B cell (primary cell): Measurements from ENCODE around the gene TPH2. TPM values are rescaled to one million over a fixed set of nuclear protein-coding genes. Genes with fewer than 3 reads are reported as not detected.
A peak's percentile ranks its signal among the peaks of the same experiment; 100 is the strongest.

Experiments used
- ATAC-seq: fragments of 200-7000 bp; cut with Tn5 transposase; one replicate; pipeline ENCODE4 v1.10.0; 2021; ENCODE audit warnings: low read depth, mild to moderate bottlenecking, moderate number of reproducible peaks, moderate library complexity
- CTCF ChIA-PET: fragments of 350-600 bp; sonication (Branson Sonifier 250); formaldehyde crosslinking; loops from one replicate; lab custom pipeline; 2021; ENCODE audit warnings: antibody characterized with exemption, inconsistent platforms; lab: Charles Lee
- POLR2A ChIA-PET: fragments of 350-600 bp; sonication (Branson Sonifier 250); formaldehyde crosslinking; loops from one replicate; lab custom pipeline; 2021; ENCODE audit warnings: antibody characterized with exemption; lab: Charles Lee
- DNase-seq: peaks from one replicate; pipeline ENCODE4 v3.0.0; 2013
- H2AFZ ChIP-seq: 2 replicates; pipeline ENCODE4 v1.6.1; 2012; ENCODE audit warnings: mild to moderate bottlenecking, low read depth, low read length; ENCODE audit not compliant: insufficient read depth, poor library complexity, severe bottlenecking
- H3K27ac ChIP-seq, 2 donors: 1 replicate in 1 of 2; 2 replicates in 1 of 2; pipeline ENCODE4 v1.5.1; 2012 to 2013; ENCODE audit warnings: low read length in 2 of 2, mild to moderate bottlenecking in 2 of 2, moderate library complexity in 1 of 2
- H3K27me3 ChIP-seq, 4 experiments: fragments of 200-600 bp in 1 of 4; sonication (generic) in 1 of 4; replicated peaks in 1 of 4; 1 replicate in 2 of 4; 2 replicates in 2 of 4; pipeline versions ENCODE4 v1.6.1 to v1.7.0; 2013 to 2016; ENCODE audit warnings: low read length in 3 of 4, mild to moderate bottlenecking in 2 of 4, mixed read lengths in 1 of 4, moderate library complexity in 1 of 4; ENCODE audit not compliant: insufficient read depth in 4 of 4, control insufficient read depth in 3 of 4; ENCODE audit errors: control extremely low read depth in 1 of 4
- H3K36me3 ChIP-seq, 2 experiments: replicated peaks in 1 of 2; 1 replicate in 1 of 2; 2 replicates in 1 of 2; pipeline versions ENCODE4 v1.6.1 to v1.7.1; 2013; ENCODE audit warnings: low read length in 1 of 2; ENCODE audit not compliant: insufficient read depth in 2 of 2, control insufficient read depth in 1 of 2; ENCODE audit errors: control extremely low read depth in 1 of 2, extremely low read depth in 1 of 2
- H3K4me1 ChIP-seq, 2 donors: fragments of 200-600 bp in 1 of 2; sonication (generic) in 1 of 2; 1 replicate in 1 of 2; 2 replicates in 1 of 2; pipeline versions ENCODE4 v1.5.1 to v1.6.1; 2013 to 2017; ENCODE audit warnings: low read length in 2 of 2; ENCODE audit not compliant: control insufficient read depth in 2 of 2, insufficient read depth in 2 of 2
- H3K4me2 ChIP-seq: replicated peaks from 2 replicates; pipeline ENCODE3; 2012; ENCODE audit warnings: mild to moderate bottlenecking, low read depth, low read length; ENCODE audit not compliant: poor library complexity, severe bottlenecking
- H3K4me3 ChIP-seq, 5 experiments: fragments of 200-600 bp in 1 of 5; sonication (generic) in 1 of 5; 1 replicate in 3 of 5; 2 replicates in 2 of 5; pipeline versions ENCODE4 v1.5.1 to v1.7.0; 2011 to 2016; ENCODE audit warnings: low read length in 4 of 5, mild to moderate bottlenecking in 4 of 5, low read depth in 2 of 5, control low read depth in 1 of 5, moderate library complexity in 1 of 5; ENCODE audit not compliant: insufficient read depth in 1 of 5; ENCODE audit errors: control extremely low read depth in 1 of 5, extremely low read depth in 1 of 5
- H3K79me2 ChIP-seq: fragments of 200-600 bp; sonication (generic); one replicate; pipeline ENCODE4 v1.6.0; 2016; ENCODE audit warnings: low read length; ENCODE audit not compliant: control insufficient read depth, insufficient read depth
- H3K9ac ChIP-seq: fragments of 200-600 bp; sonication (generic); 2 replicates; pipeline ENCODE4 v1.6.1; 2017; ENCODE audit warnings: mild to moderate bottlenecking, low read length, moderate library complexity
- H3K9me3 ChIP-seq, 3 donors: one replicate each; pipeline versions ENCODE4 v1.6.1 to v1.7.1; 2013; ENCODE audit warnings: low read length in 2 of 3; ENCODE audit not compliant: control insufficient read depth in 2 of 3, insufficient read depth in 1 of 3; ENCODE audit errors: control extremely low read depth in 1 of 3
- H4K20me1 ChIP-seq: 2 replicates; pipeline ENCODE4 v1.6.0; 2012; ENCODE audit warnings: mild to moderate bottlenecking, low read length; ENCODE audit not compliant: insufficient read depth, control insufficient read depth, poor library complexity, severe bottlenecking
- H3K27ac Mint-ChIP-seq: one replicate; pipeline ENCODE4 v1.8.0; 2021; ENCODE audit warnings: mixed read lengths
- H3K27me3 Mint-ChIP-seq: one replicate; pipeline ENCODE4 v1.8.0; 2021; ENCODE audit warnings: mixed read lengths
- H3K4me1 Mint-ChIP-seq: one replicate; pipeline ENCODE4 v1.8.0; 2021; ENCODE audit warnings: mixed read lengths
- H3K4me3 Mint-ChIP-seq: one replicate; pipeline ENCODE4 v1.8.0; 2021; ENCODE audit warnings: mixed read lengths
- H3K9me3 Mint-ChIP-seq: one replicate; pipeline ENCODE4 v1.8.0; 2022; ENCODE audit warnings: mixed read lengths; ENCODE audit not compliant: insufficient read depth
- CTCF ChIP-seq: fragments of 200-600 bp; IDR thresholded peaks from one replicate; pipeline ENCODE4 v1.8.0; 2022; ENCODE audit warnings: antibody characterized with exemption, mild to moderate bottlenecking
- EZH2 ChIP-seq: IDR thresholded peaks from 2 replicates; pipeline ENCODE4 v1.6.1; 2012; ENCODE audit warnings: borderline replicate concordance, low read depth, mild to moderate bottlenecking, moderate library complexity, low read length; ENCODE audit not compliant: insufficient read depth, poor library complexity, severe bottlenecking
- WGBS: methylation state at CpG from one replicate; pipeline ENCODE4 v1.1.5; 2013; ENCODE audit warnings: missing lambda C conversion rate; ENCODE audit not compliant: insufficient coverage; 5-methylcytosine and 5-hydroxymethylcytosine counted together
- intact Hi-C: fragments of 100-400 bp; cut with micrococcal nuclease; formaldehyde crosslinking; loops from one replicate; pipeline ENCODE4 v1.10.0; 2022
- polyA plus RNA-seq: library from polyadenylated mRNA; depleted of rRNA; stranded (reverse); fragments of >200 nt; gene quantifications from 2 replicates; pipeline ENCODE4 v1.2.3, GENCODE V29; 2012
- total RNA-seq, 2 donors: library from RNA; stranded (reverse); fragments of 120-200 nt in 1 of 2; gene quantifications; 1 replicate in 1 of 2; 2 replicates in 1 of 2; pipeline versions ENCODE4 v1.2.3 to v1.2.4, GENCODE V29; 2013 to 2022

TPH2 gene
- total and polyA plus RNA-seq, 2 donors (not counting 1 experiment from before 2014, with no cell fraction given) = not detected

GRCh38 chr12:72017054-72017651 lies 78.5 kb downstream of the TPH2 start:
- peak; percentile 82 for ATAC-seq
- intact Hi-C loops = no loop called here
- WGBS = 0% methylated on average over 1 of the region's 6 CpGs

More at GRCh38 chr12:72017054-72017651, 78.5 kb downstream of the TPH2 start:
- peaks cover 13% of the 10 kb centered on the region for H3K27me3 Mint-ChIP-seq
- Histone ChIP-seq H3K27ac (no peak overlapping the region), H3K79me2 (no peaks in the 10 kb centered on the region), H3K36me3 (no peaks in the 10 kb centered on the region), H3K4me3 (no peak overlapping the region), H4K20me1 (no peaks in the 10 kb centered on the region), H3K27me3 (no peaks in the 10 kb centered on the region), H3K9ac (no peak overlapping the region), H3K4me1 (no peaks in the 10 kb centered on the region), H3K4me2 (peak overlapping the region; percentile 24), H2AFZ (peak overlapping the region; percentile 44), H3K9me3 (no peaks in the 10 kb centered on the region)
- H3K4me3 Mint-ChIP-seq = no peak overlapping the region
- TF ChIP-seq EZH2 (no peak), CTCF (peak; percentile 84)
- H3K27ac Mint-ChIP-seq = no peak overlapping the region
- H3K9me3 Mint-ChIP-seq = no peaks in the 10 kb centered on the region
- POLR2A ChIA-PET = no interaction called here
- peak; percentile 69 for DNase-seq
- CTCF ChIA-PET = interaction anchor here (0.6 to 2.7 kb wide), 5 partner anchors 8 to 28 kb away, joined by 3 to 7 read pairs (median 5); no protein-coding TSS in a partner anchor
- H3K4me1 Mint-ChIP-seq = no peaks in the 10 kb centered on the region
